Duodenal mucosa (tissue), 2 donors: Measurements from ENCODE around the gene COMTD1.

Source experiments
- H3K27ac ChIP-seq: one replicate; pipeline ENCODE4 v1.7.0; 2013; ENCODE audit warnings: low read depth, low read length
- H3K27me3 ChIP-seq, 2 donors: one replicate each; pipeline ENCODE4 v1.7.0; 2013; ENCODE audit warnings: low read length in 2 of 2, control low read depth in 1 of 2; ENCODE audit not compliant: insufficient read depth in 2 of 2, control insufficient read depth in 1 of 2
- H3K36me3 ChIP-seq, 2 donors: one replicate each; pipeline ENCODE4 v1.7.0; 2013; ENCODE audit warnings: low read length in 2 of 2, control low read depth in 1 of 2; ENCODE audit not compliant: insufficient read depth in 2 of 2, control insufficient read depth in 1 of 2
- H3K4me1 ChIP-seq, 2 donors: one replicate each; pipeline ENCODE4 v1.7.0; 2013; ENCODE audit warnings: low read length in 2 of 2, control low read depth in 1 of 2; ENCODE audit not compliant: insufficient read depth in 2 of 2, control insufficient read depth in 1 of 2
- H3K4me3 ChIP-seq, 2 donors: one replicate each; pipeline ENCODE4 v1.7.0; 2013; ENCODE audit warnings: low read length in 2 of 2, low read depth in 1 of 2
- H3K9ac ChIP-seq, 2 donors: one replicate each; pipeline ENCODE4 v1.7.0; 2013; ENCODE audit warnings: low read length in 2 of 2, low read depth in 1 of 2
- H3K9me3 ChIP-seq, 2 donors: one replicate each; pipeline ENCODE4 v1.7.0; 2013; ENCODE audit warnings: low read length in 2 of 2, control low read depth in 1 of 2; ENCODE audit not compliant: control insufficient read depth in 1 of 2

The COMTD1 gene

DNA sequence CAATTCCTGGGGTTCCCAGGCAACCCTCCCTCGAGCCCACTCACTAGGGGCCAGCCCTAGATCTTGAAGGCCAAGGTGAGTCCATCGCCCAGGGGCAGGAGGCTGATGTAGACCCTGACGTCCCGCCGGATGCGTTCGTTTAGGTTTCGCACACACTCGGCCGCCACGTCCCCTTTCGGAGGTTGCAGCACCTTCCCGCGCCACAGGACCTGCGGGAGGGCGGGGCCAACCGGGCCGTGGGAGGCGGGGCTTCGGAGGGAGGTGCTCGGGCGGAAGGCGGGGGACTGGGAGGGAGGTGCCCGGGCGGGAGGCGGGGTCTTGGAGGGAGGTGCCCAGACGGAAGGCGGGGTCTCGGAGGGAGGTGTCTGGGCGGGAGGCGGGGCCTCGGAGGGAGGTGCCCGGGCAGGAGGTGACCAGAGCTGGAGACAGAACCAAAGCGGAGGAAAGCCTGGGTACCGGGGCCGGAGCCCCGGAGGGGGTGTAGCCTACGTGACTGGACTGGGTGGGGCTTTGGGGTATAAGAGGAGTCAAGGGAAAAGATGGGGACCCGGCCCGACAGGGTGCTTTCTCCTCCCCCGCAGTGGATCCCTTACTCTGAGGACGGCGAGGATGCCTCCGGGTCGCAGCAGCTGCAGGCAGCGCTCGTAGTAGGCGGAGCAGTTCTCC, 1.6 kb downstream of the COMTD1 start:
- Histone ChIP-seq H3K4me3 (peak overlapping the region; percentile 80 to 86), H3K4me1 (peaks cover 16 to 23% of the 10 kb centered on the region in 2 donors), H3K36me3 (peaks cover 13 to 32% of the 10 kb centered on the region in 2 donors), H3K27me3 (no peaks in the 10 kb centered on the region), H3K9ac (peak overlapping the region; percentile 67 to 90), H3K9me3 (no peaks in the 10 kb centered on the region), H3K27ac (peak overlapping the region; percentile 77)

DNA sequence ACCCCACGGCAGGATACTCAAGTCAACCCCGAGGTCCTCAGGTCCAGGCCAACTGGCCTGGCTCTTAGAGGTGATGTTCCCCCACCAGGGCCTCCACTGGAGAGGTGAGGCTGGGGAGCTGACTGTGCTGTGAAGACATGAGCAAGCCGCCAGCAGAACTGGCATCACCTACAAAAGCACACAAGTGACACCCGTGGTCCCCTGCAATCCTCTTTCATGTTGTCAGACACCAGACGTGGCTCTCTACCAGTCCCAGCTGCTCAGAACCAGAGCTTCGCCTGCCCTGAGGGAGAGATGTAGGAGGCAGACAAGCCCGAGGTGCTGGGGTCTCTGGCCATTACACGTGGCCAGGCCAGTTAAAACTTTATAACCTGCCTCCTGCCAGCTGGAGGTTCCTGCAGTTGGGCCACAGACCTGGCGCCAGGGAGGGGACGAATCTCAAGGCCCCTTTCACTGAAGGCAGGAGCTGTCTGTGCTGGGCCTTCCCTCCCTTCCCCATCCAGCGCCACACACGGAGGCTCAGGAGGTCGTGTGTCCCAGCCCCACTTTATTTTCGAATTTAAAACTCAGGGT, 2.2 kb downstream of the COMTD1 start:
- H3K36me3 ChIP-seq, result peaks cover 18 to 37% of the 10 kb centered on the region in 2 donors

DNA sequence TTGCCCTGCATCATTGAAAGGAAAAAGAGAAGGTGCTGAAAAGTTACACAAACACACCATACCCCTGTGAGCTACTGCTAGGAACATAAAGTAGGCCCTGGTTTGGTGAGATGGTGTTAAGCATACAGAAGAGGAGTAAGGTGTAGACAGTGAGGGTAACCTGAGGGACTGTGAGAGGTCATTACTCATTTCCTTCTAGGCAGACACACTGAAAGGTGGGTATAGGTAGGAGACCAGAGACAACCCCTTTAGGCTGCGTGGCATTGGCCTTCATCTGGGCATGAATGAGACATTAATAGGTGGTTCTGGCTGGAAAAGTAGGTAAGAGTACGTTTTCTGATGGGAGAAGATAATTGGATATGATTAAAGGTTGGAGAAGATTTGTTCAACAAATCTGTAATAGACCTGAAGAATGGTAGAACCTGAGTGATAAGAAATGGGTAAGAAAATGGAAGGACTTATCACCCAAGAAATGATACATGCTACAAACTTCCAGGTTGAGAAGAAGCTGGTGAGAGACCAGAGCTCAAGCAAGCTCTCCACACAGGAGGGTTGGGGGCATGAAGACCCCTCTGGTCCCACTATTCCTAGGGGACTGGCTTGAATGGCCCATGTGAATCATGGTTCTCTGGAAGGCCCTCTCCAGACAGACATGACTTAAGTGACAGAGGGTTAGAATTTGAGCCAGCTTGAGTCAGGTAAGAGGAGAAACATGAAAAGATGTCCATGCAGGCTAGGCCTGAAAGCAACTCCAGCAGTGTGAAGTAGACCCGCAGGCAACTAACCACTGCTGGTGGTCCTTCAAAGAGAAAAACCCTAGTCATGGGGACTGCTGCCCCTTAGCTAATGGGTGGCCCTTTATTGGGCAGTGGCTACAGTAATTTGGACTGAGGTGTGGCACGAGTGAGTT, 3.8 kb downstream of the COMTD1 start:
- Histone ChIP-seq H3K4me3 (no peak overlapping the region), H3K27ac (no peak overlapping the region), H3K4me1 (peaks cover 13 to 23% of the 10 kb centered on the region in 2 donors), H3K36me3 (peaks cover 24 to 44% of the 10 kb centered on the region in 2 donors), H3K9me3 (no peaks in the 10 kb centered on the region), H3K9ac (no peak overlapping the region), H3K27me3 (no peaks in the 10 kb centered on the region)

More for the DNA sequence above, 2.2 kb downstream of the COMTD1 start:
- peak overlapping the region; percentile 42 to 79 for H3K9ac ChIP-seq
- peak overlapping the region; percentile 70 for H3K27ac ChIP-seq
- peaks cover 20 to 26% of the 10 kb centered on the region in 2 donors for H3K4me1 ChIP-seq
- H3K4me3 ChIP-seq, result peak overlapping the region; percentile 64 to 80
- no peaks in the 10 kb centered on the region for H3K9me3 ChIP-seq
- H3K27me3 ChIP-seq, result no peaks in the 10 kb centered on the region

DNA sequence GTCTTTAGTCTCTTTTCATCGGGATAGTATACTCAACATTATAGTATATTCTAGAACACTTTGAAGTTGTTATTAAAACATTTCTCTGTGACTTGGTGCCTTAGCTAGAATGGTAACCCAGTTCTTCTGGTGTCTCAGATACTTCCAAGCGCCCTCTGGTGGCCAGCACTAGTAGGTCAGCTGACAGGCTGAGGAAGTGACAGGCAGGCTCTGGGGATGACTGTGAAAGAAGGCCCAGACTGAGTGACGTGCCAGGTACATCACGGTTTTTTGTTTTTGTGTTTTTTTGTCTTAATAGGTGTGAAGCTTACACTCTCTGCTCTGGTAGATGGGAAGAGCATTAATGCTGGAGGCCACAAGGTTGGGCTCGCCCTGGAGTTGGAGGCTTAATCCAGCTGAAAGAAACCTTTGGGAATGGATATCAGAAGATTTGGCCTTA, 5.1 kb downstream of the COMTD1 start:
- Histone ChIP-seq H3K9me3 (no peaks in the 10 kb centered on the region), H3K9ac (no peak overlapping the region), H3K4me3 (no peak overlapping the region), H3K27me3 (no peaks in the 10 kb centered on the region), H3K36me3 (peaks cover 29 to 53% of the 10 kb centered on the region in 2 donors), H3K4me1 (peaks cover 21 to 29% of the 10 kb centered on the region in 2 donors), H3K27ac (no peak overlapping the region)

DNA sequence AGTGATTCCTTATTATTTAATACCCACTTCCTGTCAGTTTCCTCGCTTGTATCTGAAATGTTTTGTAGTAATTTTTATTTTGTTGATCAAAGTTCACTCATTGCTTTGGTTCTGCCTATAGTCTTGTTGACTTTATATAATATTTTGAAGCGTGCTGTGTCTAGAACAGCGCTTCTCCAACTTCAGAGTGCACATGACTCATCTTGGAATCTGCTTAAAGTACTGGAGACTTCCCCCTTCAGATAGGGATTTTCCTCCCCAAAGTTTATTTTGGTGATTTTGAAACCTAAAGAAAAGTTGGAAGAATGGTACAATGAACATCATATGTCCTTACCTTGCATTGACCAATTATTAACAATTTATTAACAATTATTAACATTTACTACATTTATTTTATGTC, 5.8 kb downstream of the COMTD1 start:
- Histone ChIP-seq H3K4me3 (no peak overlapping the region), H3K4me1 (peaks cover 26 to 29% of the 10 kb centered on the region in 2 donors), H3K9me3 (no peaks in the 10 kb centered on the region), H3K36me3 (peaks cover 29 to 60% of the 10 kb centered on the region in 2 donors), H3K9ac (no peak overlapping the region), H3K27me3 (no peaks in the 10 kb centered on the region), H3K27ac (no peak overlapping the region)

DNA sequence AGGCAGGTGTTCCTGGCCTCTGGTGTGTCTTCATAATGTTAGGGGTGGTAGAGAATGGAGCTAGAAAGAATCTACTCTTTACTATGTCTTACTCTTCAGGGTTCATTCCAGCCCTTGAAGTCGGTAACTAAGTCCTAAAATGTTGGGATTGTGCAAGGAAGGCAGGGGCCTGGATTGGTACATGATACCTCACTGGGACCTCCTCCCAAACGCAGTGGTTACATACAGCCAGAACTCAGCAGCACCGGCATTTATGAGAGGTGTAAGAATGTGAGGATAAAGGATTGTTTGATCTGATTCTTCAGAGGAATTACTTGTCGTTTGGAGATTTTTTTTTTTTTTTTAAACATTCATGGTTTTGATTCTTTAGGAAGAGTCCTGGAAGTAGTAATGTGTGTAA, 6.9 kb downstream of the COMTD1 start:
- Histone ChIP-seq H3K27ac (no peak overlapping the region), H3K27me3 (no peaks in the 10 kb centered on the region), H3K4me3 (no peak overlapping the region), H3K9me3 (no peaks in the 10 kb centered on the region), H3K9ac (no peak overlapping the region), H3K4me1 (peaks cover 37% of the 10 kb centered on the region in 2 donors), H3K36me3 (peaks cover 33 to 69% of the 10 kb centered on the region in 2 donors)

DNA sequence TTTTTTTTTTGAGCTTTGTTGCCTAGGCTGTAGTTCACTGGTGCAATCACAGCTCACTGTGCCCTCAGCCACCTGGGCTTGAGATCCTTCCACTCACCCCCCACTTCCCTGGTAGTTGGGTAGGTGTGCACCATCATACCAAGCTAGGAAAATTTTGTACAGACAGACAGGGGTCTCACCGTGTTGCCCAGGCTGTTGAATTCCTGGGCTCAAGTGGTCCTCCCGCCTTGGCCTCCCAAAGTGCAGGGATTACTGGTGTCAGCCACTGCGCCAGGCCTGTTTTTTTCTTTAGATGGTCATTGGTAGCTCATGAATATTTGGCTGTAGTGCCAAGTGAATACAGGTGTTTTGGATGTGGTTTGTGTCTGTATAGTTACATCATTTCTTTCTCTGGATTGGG, 7.5 kb downstream of the COMTD1 start:
- Histone ChIP-seq H3K36me3 (peaks cover 39 to 71% of the 10 kb centered on the region in 2 donors), H3K4me3 (no peak overlapping the region), H3K27me3 (no peaks in the 10 kb centered on the region), H3K9ac (no peak overlapping the region), H3K4me1 (peaks cover 36 to 37% of the 10 kb centered on the region in 2 donors), H3K27ac (no peak overlapping the region), H3K9me3 (no peaks in the 10 kb centered on the region)

DNA sequence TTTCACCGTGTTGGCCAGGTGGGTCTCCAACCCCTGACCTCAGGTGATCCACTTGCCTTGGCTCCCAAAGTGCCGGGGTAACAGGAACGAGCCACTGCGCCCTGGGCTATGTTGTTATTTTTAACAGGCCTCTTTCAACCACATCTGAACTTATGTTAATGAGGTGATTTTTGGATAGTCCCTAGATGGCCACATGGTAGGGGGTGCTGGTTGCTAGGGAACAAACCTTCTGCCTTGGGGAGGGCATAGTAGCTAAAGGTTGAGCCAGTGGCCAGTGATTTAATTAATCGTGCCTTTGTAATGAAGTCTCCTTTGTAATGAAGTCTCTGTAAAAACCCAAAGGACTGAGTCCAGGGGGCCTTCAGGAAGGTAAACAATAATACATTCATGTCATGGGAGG, 9.1 kb downstream of the COMTD1 start:
- Histone ChIP-seq H3K4me1 (peaks cover 35 to 37% of the 10 kb centered on the region in 2 donors), H3K9me3 (no peaks in the 10 kb centered on the region), H3K27me3 (no peaks in the 10 kb centered on the region), H3K4me3 (no peak overlapping the region), H3K36me3 (peaks cover 43 to 72% of the 10 kb centered on the region in 2 donors), H3K9ac (peak overlapping the region in 1 of 2 donors; percentile 7), H3K27ac (no peak overlapping the region)

DNA sequence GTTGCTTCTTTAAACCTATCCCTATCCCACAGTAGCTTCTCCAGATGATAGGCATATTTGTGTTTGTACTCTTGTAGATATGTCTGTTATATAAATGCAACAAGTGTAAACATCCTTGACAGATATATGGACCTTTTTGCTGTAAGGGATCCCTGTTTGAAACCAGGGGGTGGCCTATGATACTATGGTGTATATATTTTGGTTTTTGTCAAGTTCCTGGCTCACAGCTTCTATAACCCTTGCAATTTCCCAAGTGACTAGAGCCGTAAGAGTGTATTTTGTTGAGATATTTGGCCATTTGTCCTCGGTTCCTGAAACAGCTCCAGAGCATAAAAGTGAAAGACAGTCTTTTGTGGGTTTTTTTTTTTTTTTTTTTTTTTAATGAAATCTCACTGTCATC, 9.7 kb downstream of the COMTD1 start:
- peak overlapping the region; percentile 55 for H3K27ac ChIP-seq
- no peak overlapping the region for H3K4me3 ChIP-seq
- peaks cover 38 to 72% of the 10 kb centered on the region in 2 donors for H3K36me3 ChIP-seq
- no peaks in the 10 kb centered on the region for H3K9me3 ChIP-seq
- H3K4me1 ChIP-seq, result peaks cover 35 to 37% of the 10 kb centered on the region in 2 donors
- H3K9ac ChIP-seq, result peak overlapping the region in 1 of 2 donors; percentile 10
- H3K27me3 ChIP-seq, result no peaks in the 10 kb centered on the region

DNA sequence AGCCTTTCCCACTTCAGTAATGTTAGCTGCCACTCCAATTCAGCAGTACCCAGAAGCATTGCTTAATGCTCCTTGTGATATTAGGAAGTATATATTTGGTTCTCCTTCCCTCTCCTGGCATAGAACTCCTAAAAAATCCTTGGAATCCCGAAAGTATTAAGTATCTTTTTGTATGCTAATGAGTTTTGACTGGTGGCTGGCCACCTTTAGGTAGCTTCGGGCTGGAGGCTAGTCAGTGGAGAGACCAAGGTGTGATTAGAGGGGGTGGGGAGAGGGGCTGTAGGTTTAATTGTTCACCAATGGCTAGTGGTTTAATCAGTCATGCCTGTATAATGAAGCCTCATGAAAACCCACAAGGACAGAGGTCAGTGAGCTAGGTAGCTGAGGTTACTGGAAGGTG, 12.2 kb downstream of the COMTD1 start:
- Histone ChIP-seq H3K27me3 (no peaks in the 10 kb centered on the region), H3K27ac (no peak overlapping the region), H3K9ac (no peak overlapping the region), H3K4me3 (no peak overlapping the region), H3K4me1 (peaks cover 32% of the 10 kb centered on the region in 2 donors), H3K36me3 (peaks cover 48 to 83% of the 10 kb centered on the region in 2 donors), H3K9me3 (no peaks in the 10 kb centered on the region)
